ENCODE data around the gene KRAS. TPM values are rescaled to one million over a fixed set of nuclear protein-coding genes. Genes with fewer than 3 reads are reported as not detected.

Gene KRAS
- total and polyA plus RNA-seq, 2 of the 4 experiments (the other 2 are of a cell fraction), result 9.3 to 10.7 TPM

- Histone ChIP-seq H2BK20ac (ENCODE audit: low read depth, low read length) (no peak overlapping the region), H3K4me1 (ENCODE audit: control insufficient read depth, insufficient read depth, low read length) (peaks cover 7% of the 10 kb centered on the region; the same call in 1 of the 2 replicates), H3K23ac (ENCODE audit: low read depth, low read length) (no peak overlapping the region), H4K20me1 (ENCODE audit: insufficient read depth, low read length) (no peaks in the 10 kb centered on the region), H3K36me3 (ENCODE audit: control insufficient read depth, insufficient read depth, low read length) (peaks cover 7% of the 10 kb centered on the region), H3K9me3 (ENCODE audit: control insufficient read depth, insufficient read depth, low read length) (no peaks in the 10 kb centered on the region), H3K4me2 (ENCODE audit: low read depth, low read length) (no peak overlapping the region), H3K27ac (ENCODE audit: insufficient read depth, low read length) (no peak overlapping the region), H4K5ac (ENCODE audit: low read depth, low read length) (no peak overlapping the region), H3K4me3 (ENCODE audit: insufficient read depth, low read depth, low read length) (no peak overlapping the region), H2BK15ac (ENCODE audit: low read depth, low read length) (no peak overlapping the region), H3K56ac (ENCODE audit: extremely low read depth, insufficient read depth, low read length) (no peak overlapping the region), H2BK5ac (ENCODE audit: low read depth, low read length, poor library complexity, severe bottlenecking) (no peak overlapping the region), H4K91ac (ENCODE audit: insufficient read depth, low read depth, low read length) (no peak overlapping the region), H3K9me1 (ENCODE audit: insufficient read depth, low read length) (peaks cover 12% of the 10 kb centered on the region), H4K8ac (ENCODE audit: low read depth in 2 of 2, low read length in 2 of 2) (no peak overlapping the region), H3K9ac (ENCODE audit: low read depth, low read length) (no peak overlapping the region), H2AK5ac (ENCODE audit: low read depth, low read length) (no peak overlapping the region), H3K79me1 (ENCODE audit: low read depth in 1 of 2, low read length in 2 of 2) (peaks cover 14 to 40% of the 10 kb centered on the region in 2 experiments), H3K4ac (ENCODE audit: low read depth, low read length) (no peak overlapping the region), H2BK120ac (ENCODE audit: low read depth, low read length) (no peak overlapping the region), H3K18ac (ENCODE audit: low read depth, low read length) (no peak overlapping the region), H3K14ac (replicated peaks; ENCODE audit: low read depth, low read length) (no peak overlapping the region), H2AFZ (replicated peaks; ENCODE audit: low read length, poor library complexity) (no peak overlapping the region), H3K27me3 (ENCODE audit: control insufficient read depth, insufficient read depth, low read length) (no peaks in the 10 kb centered on the region), H2AK9ac (replicated peaks; ENCODE audit: low read depth, low read length, poor library complexity) (no peak overlapping the region)
- in situ Hi-C loops (cut with MboI; ENCODE audit: low sequenced_read_pairs) (no loop called here), intact Hi-C loops (cut with micrococcal nuclease) (no loop called here), dilution Hi-C loops (cut with HindIII; ENCODE audit: low sequenced_read_pairs, unreplicated experiment) (no loop called here)
- DNase-seq (no peak), ATAC-seq (ENCODE audit: low read depth) (no peak)
- ChIA-PET CTCF (no interaction called here), POLR2A (ENCODE audit: unreplicated experiment) (no interaction called here)
- BruUV-seq (replicated peaks), result no TSS peak
- 90% methylated on average over 2 of the region's 2 CpGs; no CpG with 5 or more reads in 1 of the 2 experiments for WGBS, 2 experiments (ENCODE audit: extremely low coverage in 2 of 2, insufficient read length in 1 of 2)
- no peak for TF ChIP-seq CTCF (conservative IDR thresholded peaks at IDR 0.05; ENCODE audit: low read depth, low read length)
- no peak for TF ChIP-seq FOS (IDR thresholded peaks at IDR 0.05; ENCODE audit: low read depth, low read length)
- TF ChIP-seq MAFK (IDR thresholded peaks at IDR 0.05; ENCODE audit: low read depth, low read length), result no peak
- TF ChIP-seq RAD21 (IDR thresholded peaks at IDR 0.05; ENCODE audit: low read length), result no peak
- TF ChIP-seq MAZ (IDR thresholded peaks at IDR 0.05; ENCODE audit: borderline replicate concordance, low read depth, low read length), result no peak
- TF ChIP-seq ELK1 (IDR thresholded peaks at IDR 0.05; ENCODE audit: borderline replicate concordance, low read depth, low read length), result no peak
- TF ChIP-seq MXI1 (IDR thresholded peaks at IDR 0.05; ENCODE audit: borderline replicate concordance, low read depth, low read length), result no peak
- no peak for TF ChIP-seq CEBPB (IDR thresholded peaks at IDR 0.05; ENCODE audit: low read depth, low read length)
- no peak for TF ChIP-seq RCOR1 (IDR thresholded peaks at IDR 0.05; ENCODE audit: insufficient replicate concordance, low read length)
- TF ChIP-seq BHLHE40 (IDR thresholded peaks at IDR 0.05; ENCODE audit: low read depth, low read length), result no peak
- no peak for TF ChIP-seq USF2 (IDR thresholded peaks at IDR 0.05; ENCODE audit: low read depth, low read length)
- TF ChIP-seq SMC3 (IDR thresholded peaks at IDR 0.05; ENCODE audit: low read depth, low read length), result no peak
- no peak for TF ChIP-seq RFX5 (IDR thresholded peaks at IDR 0.05; ENCODE audit: low read depth, low read length)
- TF ChIP-seq CHD1 (IDR thresholded peaks at IDR 0.05; ENCODE audit: low read depth, low read length), result no peak
- TF ChIP-seq NFE2L2 (IDR thresholded peaks at IDR 0.05; ENCODE audit: low read depth, low read length), result no peak
- no peak for TF ChIP-seq POLR2A (IDR thresholded peaks at IDR 0.05; ENCODE audit: low read depth, low read length)
These were observed 48.6 kb downstream of the KRAS start for GRCh38 chr12:25202137-25202536.
